MM.1S (cell line): ENCODE measurements around the gene GMPPA.

Experiments
- EZH2 ChIP-seq: fragments of 300-600 bp; sonication (generic); optimal IDR thresholded peaks from 2 replicates; pipeline ENCODE3; 2017; ENCODE audit warnings: low read depth, mild to moderate bottlenecking, antibody characterized with exemption, low read length, mixed read lengths
- EZH2phosphoT487 ChIP-seq: fragments of 300-600 bp; sonication (generic); IDR thresholded peaks from 2 replicates; pipeline ENCODE4 v1.6.1; 2018; ENCODE audit warnings: antibody characterized with exemption, low read length
- TF ChIP-seq, protein P1 (sequence below): fragments of 300-600 bp; sonication (generic); IDR thresholded peaks from 2 replicates; pipeline ENCODE4 v1.5.1; 2016; ENCODE audit warnings: antibody characterized with exemption, low read length, mixed read lengths

DNA sequence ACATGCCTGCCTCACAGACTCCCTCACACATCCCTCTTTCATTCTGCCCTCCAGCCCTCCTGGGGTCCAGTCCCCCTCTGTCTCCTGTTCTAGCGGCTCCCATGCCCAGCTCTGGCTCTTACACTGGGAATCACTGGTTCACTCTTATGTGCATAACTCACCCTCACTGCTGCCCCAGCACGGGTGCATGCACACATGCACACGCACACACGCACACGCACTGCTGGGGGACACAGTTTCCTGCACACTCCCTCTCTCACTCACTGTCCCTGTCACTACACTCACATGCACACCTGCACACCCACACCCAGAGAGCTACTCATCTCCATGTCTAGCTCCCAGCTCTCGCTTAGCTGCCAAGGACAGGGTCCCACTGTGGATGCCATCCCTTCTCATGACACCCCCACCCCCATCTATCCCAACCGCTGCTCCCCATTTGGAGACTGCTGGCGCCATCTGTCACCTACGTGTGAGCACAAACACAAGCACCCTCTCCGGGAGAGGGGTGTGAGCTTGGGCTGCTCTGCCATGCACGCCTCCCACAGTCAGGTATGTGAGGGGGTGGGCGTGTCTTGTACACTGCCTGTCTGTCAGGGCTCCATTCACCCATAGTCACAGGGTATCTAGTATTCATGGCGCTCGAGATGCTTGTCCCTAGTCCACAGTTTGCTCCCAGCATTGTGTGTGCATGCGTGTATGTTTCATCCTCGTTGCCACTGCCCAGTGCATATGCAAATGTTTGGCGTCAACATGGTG lies 17.4 kb downstream of the GMPPA start:
- TF ChIP-seq, protein P1, sequence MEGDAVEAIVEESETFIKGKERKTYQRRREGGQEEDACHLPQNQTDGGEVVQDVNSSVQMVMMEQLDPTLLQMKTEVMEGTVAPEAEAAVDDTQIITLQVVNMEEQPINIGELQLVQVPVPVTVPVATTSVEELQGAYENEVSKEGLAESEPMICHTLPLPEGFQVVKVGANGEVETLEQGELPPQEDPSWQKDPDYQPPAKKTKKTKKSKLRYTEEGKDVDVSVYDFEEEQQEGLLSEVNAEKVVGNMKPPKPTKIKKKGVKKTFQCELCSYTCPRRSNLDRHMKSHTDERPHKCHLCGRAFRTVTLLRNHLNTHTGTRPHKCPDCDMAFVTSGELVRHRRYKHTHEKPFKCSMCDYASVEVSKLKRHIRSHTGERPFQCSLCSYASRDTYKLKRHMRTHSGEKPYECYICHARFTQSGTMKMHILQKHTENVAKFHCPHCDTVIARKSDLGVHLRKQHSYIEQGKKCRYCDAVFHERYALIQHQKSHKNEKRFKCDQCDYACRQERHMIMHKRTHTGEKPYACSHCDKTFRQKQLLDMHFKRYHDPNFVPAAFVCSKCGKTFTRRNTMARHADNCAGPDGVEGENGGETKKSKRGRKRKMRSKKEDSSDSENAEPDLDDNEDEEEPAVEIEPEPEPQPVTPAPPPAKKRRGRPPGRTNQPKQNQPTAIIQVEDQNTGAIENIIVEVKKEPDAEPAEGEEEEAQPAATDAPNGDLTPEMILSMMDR: no peak
- TF ChIP-seq EZH2 (no peak), EZH2phosphoT487 (no peak)
